NCI-H82 treated with DMSO at 0.1 percent for 48 hours (cell line): ENCODE results near the gene IRF2.

Experiments used
- DNase-seq: peaks from one replicate; lab custom pipeline; 2025; ENCODE audit not compliant: unreplicated experiment; lab: John Stamatoyannopoulos, UW

Gene IRF2

GRCh38 chr4:184474263-184475095 is at the start of gene IRF2:
Gene IRF2 (minus strand): TSS chr4:184474550. CDS start chr4:184429064, 45,486 bp downstream.
- peak; percentile 55 for DNase-seq

DNA sequence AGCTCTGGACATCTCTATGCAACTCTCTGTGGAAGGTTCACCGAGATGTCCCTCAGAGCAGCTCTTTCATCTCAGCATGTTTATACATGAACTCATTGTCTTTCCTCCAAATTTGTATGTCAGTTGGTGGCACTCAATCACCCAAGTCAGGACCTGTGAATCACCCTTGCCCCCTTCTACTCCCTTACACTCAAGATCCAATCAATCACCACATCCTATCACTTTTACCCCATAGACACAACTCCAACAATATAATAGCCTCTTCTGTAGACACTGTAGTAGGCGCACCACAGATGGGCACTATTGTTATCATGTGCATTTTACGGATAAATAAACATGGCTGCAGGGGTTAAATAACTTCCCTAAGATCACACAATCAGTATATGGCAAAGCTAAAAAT is 41.3 kb upstream of the IRF2 start:
- no peak for DNase-seq

DNA sequence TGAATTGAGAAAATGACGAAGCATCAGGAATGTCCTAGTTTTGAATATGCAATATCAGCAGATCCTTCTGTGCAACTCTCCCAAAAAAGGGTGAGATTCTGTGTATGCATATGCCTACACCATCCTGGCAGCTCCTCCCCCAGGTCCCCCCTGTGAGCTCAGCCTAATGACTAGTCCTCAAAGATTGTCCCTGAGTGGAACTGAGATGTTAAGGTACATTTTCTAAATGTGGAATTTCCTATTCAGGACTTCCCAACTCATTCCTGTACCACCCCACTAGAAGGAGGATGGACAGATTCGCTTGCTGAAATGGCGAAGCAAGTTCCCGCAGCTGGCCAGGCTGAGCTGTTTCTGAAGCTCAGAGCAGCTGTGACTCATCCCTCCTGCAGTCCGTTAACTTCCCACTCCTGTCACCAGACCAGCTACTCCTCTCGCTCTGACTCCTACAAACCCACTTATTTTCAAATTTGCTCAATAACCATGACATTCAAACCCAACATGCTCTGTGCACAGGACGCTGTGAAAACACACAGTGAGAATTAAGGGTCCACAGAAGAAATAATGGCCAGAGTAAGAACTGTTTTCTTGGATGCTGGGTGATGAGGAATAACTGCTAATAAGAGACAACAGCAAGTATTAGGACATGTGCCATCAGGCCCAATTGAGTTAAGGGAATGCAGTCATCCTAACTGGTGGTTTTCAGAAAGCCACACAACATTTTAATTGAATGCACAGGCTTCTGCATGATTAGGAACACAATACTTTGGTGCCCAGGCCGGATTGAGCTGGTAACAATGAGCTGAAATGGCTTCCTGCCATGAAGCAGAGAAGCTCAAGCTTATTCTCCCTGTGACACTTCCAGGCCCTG is 40.0 kb upstream of the IRF2 start:
- DNase-seq, result no peak

GRCh38 chr4:184513802-184514120 is 39.4 kb upstream of the IRF2 start:
- DNase-seq, result no peak

DNA sequence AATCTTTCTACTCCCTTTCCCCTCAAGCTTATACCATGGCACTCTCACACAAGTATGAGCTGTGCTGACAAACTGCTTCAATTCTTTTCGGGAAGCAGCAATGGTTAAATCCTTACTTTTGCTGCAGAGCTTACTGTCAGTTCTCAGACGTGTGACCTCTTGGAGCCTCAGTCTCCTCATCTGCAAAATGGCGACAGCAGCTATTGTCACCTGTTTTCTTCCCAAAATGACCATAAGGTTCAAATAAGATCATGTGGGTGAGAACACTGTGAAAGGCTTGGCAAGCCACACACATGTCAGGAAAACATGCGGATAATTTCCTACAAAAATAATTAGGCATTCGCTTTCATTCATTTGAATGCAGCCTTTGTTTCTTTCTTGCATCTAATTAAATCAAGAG is 36.8 kb upstream of the IRF2 start:
- no peak for DNase-seq

- DNase-seq, result no peak
Measured at GRCh38 chr4:184510401-184510800, 36.1 kb upstream of the IRF2 start.

DNA sequence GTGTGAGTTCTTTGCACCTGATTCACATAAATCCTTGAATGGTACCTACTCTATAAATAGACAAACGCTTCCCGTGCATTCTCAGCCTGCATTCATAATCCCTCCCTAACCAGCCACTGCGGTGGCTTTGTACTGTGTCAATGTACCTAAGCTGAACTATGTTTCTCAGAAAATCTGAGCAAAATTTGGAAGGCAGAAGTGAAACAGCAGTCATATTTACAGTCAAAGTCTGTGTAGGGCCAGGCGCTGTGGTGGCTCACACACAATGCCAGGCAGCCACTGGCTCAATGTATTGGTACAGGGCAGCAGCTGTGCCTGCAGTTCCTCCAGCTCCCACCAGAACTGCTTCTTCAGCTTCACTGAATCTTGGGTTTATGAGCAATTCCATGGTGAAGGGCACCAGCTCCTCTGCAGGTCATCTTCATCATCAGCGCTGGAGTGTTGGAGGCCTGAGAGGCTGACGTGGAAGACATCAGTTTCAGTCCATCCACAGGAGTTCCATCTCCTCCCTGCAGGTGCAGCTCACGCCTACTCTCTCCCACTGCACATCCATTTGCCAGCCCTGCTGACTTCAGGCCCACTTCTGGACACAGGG is 32.3 kb upstream of the IRF2 start:
- no peak for DNase-seq

- no peak for DNase-seq
Measured at GRCh38 chr4:184504385-184504784, 30.0 kb upstream of the IRF2 start.

DNA sequence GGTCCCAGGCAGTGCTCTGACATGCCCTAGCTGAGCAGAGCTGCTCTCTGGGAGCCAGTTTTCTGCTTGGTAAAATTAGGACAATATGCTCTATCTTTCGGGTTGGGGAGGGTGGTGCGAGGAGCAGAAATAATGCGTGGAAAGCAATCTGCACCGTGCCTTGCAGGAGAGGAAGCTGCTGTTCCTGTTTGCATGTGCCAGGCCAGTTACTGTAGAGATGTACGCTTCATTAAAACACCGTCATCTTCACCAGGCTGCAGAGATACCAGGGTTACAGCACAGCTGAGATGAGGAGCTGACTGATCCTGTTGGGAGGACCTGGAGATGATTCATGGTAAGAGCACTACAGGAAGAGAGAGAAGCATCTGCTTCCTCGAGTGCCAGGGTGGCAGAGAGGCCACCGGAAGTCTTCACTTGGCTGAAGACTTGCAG is 29.5 kb upstream of the IRF2 start:
- no peak for DNase-seq

DNA sequence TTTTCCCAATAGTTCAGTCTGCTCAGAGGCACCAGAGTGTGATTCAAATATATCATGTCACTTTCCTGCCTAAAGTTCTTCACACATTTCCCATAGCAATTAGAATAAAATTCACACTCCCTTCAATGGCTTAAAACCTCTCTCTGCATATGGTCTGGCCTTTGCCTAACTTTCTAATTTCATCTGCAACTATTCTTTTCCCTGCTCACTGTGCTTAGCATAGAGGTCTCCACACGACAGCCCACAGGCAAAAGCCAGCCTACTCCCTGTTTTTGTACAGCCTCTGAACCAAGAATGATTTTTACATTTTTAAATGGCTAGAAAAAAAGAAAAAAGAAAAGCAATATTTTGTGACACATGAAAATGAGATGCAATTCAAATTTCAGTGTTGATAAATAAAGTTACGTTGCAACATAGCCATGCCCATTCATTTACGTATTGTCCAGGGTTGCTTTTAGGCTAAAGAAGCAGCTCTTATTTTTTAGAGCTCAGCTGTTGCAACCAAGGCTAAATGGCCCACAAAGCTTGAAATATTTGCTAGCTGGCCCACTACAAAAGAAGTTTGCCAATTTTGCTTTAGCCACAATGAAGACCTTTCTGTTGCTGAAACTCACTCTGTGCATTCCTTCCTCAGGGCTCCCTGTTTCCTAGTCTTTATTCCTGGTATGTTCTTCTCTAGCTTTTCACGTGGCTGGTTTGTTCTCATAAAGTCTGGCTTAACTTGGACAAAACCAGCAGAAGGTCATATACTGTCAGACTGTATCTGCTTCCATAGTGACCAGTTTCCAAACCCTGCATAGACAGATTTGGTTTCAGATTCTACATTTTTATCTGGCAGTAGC is 26.6 kb upstream of the IRF2 start:
- DNase-seq, result no peak

GRCh38 chr4:184499996-184500395 is 25.6 kb upstream of the IRF2 start:
- DNase-seq, result no peak

DNA sequence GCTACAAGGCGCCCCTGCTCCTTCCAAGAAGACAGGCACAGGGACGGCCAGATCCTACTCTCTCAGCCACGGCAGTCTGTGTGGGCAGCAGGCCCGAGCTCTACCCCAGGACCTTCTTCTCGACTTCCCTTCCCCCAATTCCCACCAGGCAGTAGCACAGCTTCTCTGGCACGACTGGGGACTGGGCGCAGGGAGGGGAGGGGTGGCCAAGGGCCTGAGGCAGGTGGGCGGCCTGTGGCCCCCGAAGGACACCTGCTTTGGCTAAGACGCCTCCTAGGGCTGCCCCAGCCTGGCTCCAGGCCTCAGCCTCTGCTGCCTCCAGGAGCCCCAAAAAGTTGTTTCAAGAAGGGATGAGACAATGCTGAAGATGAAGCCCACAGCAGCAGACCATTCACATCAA is 24.2 kb upstream of the IRF2 start:
- DNase-seq, result no peak

GRCh38 chr4:184489771-184490170 is 15.4 kb upstream of the IRF2 start:
- DNase-seq, result no peak

- no peak for DNase-seq
Measured at GRCh38 chr4:184487503-184487902, 13.2 kb upstream of the IRF2 start.

- no peak for DNase-seq
Measured at GRCh38 chr4:184485279-184485678, 10.9 kb upstream of the IRF2 start.

DNA sequence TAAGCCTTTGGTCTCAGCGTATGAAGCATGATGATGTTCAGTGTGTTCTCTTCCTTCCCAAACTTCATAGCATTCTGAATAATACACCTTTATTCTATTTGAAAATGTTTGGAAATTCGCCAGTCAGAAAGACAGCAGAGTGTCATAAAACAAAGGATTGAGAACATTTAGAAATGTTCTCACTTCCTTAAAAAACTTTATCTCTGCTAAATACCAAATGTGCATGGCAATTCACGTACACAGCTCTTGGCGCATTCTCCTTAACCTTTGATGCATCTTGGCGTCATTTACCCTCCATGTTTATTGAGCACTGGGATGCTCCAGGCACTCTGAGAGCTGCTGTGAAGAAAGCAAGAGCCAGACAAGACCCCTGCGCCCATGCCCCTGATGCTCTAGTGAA is 7.2 kb upstream of the IRF2 start:
- no peak for DNase-seq

DNA sequence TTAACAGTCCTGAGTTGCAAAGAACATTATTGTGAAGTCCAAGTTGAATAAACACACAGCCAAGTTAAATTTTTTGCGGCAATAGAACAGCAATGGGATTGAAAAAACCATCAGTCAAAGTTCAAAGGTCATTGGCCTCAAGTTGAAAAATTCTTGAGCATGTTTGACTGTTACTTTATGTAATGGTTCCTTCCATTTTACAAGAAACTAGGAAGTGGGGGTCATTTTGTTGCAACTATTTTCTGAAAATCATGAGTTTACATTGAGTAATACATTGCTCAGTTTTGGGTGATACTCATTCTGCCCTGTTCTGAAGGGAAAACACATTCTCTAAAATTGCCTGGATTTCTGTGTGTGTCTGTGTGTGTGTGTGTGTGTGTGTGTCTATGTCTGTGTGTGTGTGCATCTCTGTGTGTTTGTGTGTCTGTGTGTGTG is 5.2 kb upstream of the IRF2 start:
- DNase-seq, result no peak

DNA sequence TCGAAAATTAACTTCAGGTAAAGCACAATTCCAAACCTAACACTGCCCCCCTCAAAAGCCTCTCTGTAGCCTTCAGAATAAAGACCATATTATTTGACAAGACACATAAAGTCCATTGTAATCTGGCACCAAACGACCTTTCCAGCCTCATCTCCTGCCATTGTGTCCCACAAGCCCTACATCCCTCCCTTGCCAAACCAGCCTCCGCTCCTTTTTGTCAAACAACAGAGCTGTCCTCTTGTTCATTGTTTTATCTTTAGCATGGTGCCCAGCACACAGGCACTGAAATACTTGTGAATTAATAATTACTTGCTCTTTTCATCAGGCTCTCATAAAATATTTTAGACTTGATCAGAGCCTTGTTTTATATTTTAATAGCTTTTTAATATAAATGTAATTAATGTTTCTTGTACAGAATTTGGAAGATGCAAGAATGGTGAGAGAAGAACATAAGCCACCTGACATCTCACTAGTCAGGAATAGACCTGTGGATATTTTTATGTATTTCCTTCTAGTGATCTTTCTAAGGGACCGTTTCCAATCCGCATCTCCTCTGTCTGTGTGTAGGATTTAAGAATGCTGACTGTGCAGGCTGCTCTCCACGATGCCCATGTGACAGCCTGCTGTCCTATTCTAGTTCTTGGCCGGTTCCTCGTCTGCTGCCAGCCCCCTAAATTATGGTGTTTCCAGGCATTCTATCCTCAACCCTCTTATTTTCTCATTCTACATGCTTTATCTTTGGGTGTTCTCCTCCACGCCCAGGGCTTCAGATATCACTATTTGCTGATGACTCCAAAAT is 3.0 kb upstream of the IRF2 start:
- no peak for DNase-seq

DNA sequence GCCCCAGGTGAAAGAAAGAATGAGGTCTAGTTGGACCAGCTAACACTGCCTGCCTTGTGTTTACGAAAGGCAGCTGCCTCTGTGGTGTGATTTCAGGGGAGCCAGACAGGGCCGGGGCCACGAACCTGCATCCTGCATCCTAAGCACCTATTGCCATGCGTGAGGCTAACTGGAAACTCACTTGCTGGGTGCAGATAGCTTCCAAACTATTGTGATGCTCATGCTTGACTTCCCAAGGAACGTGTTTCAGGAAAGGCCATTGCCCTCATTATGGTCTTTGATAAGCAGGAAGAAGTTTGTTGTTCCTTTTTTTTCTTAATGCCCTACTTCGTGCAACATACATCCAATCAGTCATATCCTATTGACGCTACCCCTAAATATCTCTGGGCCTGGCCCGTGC is 2.3 kb upstream of the IRF2 start:
- DNase-seq, result no peak

- DNase-seq, result no peak
Measured at GRCh38 chr4:184475498-184475897, 1.1 kb upstream of the IRF2 start.
